ENCODE results near the gene SIAH3. TPM values are rescaled to one million over a fixed set of nuclear protein-coding genes. Genes with fewer than 3 reads are reported as not detected.

Gene SIAH3
- total and polyA plus RNA-seq, 2 experiments from 2014 or later, result 0.13 to 0.17 TPM

DNA sequence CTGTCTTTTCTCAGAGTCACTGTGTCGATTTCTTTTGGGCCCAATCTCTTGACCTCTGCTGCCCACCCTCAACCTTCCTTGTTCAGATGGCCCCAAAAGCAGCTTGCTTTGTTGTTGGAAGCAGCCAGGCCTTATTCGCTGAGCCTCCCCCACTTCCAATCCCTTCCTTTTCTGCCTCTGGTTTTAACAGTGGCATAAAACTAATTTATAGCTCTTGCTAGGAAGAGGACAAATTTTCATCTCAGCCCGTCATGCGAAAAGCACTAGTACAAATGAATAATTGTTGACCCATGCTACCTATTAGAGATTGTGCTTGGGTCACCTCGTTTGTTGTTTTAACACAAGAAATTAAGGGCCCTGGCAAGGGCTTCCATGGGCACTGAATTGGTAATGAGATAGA is 51.1 kb downstream of the SIAH3 start (continued):
- TF ChIP-seq ZNF462 (CRISPR knock-in tag; IDR thresholded peaks at IDR 0.05) (no peak), POLR2AphosphoS5 (IDR thresholded peaks at IDR 0.05; ENCODE audit: low read depth) (no peak), EZH2 (IDR thresholded peaks at IDR 0.05; ENCODE audit: low read depth, unreplicated experiment) (no peak), ZNF331 (CRISPR knock-in tag; IDR thresholded peaks at IDR 0.05; ENCODE audit: low read depth) (no peak), EZH2phosphoT487 (IDR thresholded peaks at IDR 0.05; ENCODE audit: unreplicated experiment) (no peak), STAT1 (IDR thresholded peaks at IDR 0.05; ENCODE audit: unreplicated experiment) (no peak), ZNF114 (CRISPR knock-in tag; IDR thresholded peaks at IDR 0.05) (no peak), JUNB (IDR thresholded peaks at IDR 0.05; ENCODE audit: unreplicated experiment) (no peak), REST (IDR thresholded peaks at IDR 0.05; ENCODE audit: unreplicated experiment) (no peak), CREB1 (CRISPR knock-in tag; IDR thresholded peaks at IDR 0.05; ENCODE audit: low read depth) (no peak)

All from GM23338 (cell line).